Measurements from ENCODE around the gene PHC3.
"Not testable (repeated sequence)": the region's sequence is repeated elsewhere in the genome, so short reads cannot be mapped to it uniquely, and the experiment has no call there.

PHC3 gene

GRCh38 chr3:170132335-170132734 lies 49.2 kb downstream of the PHC3 start:
- Histone ChIP-seq H3K4me3 (replicated peaks; ENCODE audit: low read depth, low read length) (no peak overlapping the region), H3K27me3 (replicated peaks; ENCODE audit: control insufficient read depth, insufficient read depth, low read length) (no peaks in the 10 kb centered on the region), H3K36me3 (ENCODE audit: control insufficient read depth, insufficient read depth, low read length) (peaks cover 8% of the 10 kb centered on the region)
- TF ChIP-seq CTCF (IDR thresholded peaks at IDR 0.05; ENCODE audit: insufficient read depth, low read length, poor library complexity, severe bottlenecking) = no peak
- peak; percentile 34 for DNase-seq (ENCODE audit: extremely low read depth, insufficient read length)

GRCh38 chr3:170130532-170130931 lies 51.0 kb downstream of the PHC3 start:
- H3K36me3 ChIP-seq (ENCODE audit: control insufficient read depth, insufficient read depth, low read length) = peaks cover 7% of the 10 kb centered on the region
- H3K27me3 ChIP-seq (replicated peaks; ENCODE audit: control insufficient read depth, insufficient read depth, low read length) = no peaks in the 10 kb centered on the region
- H3K4me3 ChIP-seq (replicated peaks; ENCODE audit: low read depth, low read length) = no peak overlapping the region
- TF ChIP-seq CTCF (IDR thresholded peaks at IDR 0.05; ENCODE audit: insufficient read depth, low read length, poor library complexity, severe bottlenecking) = no peak
- DNase-seq (ENCODE audit: extremely low read depth, insufficient read length) = no peak

GRCh38 chr3:170128977-170129431 lies 52.5 kb downstream of the PHC3 start:
- Histone ChIP-seq H3K4me3 (replicated peaks; ENCODE audit: low read depth, low read length) (peak overlapping the region; percentile 7; the same call in 1 of the 2 replicates), H3K36me3 (ENCODE audit: control insufficient read depth, insufficient read depth, low read length) (peaks cover 5% of the 10 kb centered on the region), H3K27me3 (replicated peaks; ENCODE audit: control insufficient read depth, insufficient read depth, low read length) (no peaks in the 10 kb centered on the region)
- no peak for TF ChIP-seq CTCF (IDR thresholded peaks at IDR 0.05; ENCODE audit: insufficient read depth, low read length, poor library complexity, severe bottlenecking)
- no peak for DNase-seq (ENCODE audit: extremely low read depth, insufficient read length)

- H3K4me3 ChIP-seq (replicated peaks; ENCODE audit: low read depth, low read length) = peak overlapping the region; percentile 7; the same call in 1 of the 2 replicates
- no peak for TF ChIP-seq CTCF (IDR thresholded peaks at IDR 0.05; ENCODE audit: insufficient read depth, low read length, poor library complexity, severe bottlenecking)
- H3K27me3 ChIP-seq (replicated peaks; ENCODE audit: control insufficient read depth, insufficient read depth, low read length) = no peaks in the 10 kb centered on the region
- peaks cover 5% of the 10 kb centered on the region for H3K36me3 ChIP-seq (ENCODE audit: control insufficient read depth, insufficient read depth, low read length)
- DNase-seq (ENCODE audit: extremely low read depth, insufficient read length) = peak; percentile 67
Measured at GRCh38 chr3:170128259-170128976, 53.1 kb downstream of the PHC3 start.

- DNase-seq (ENCODE audit: extremely low read depth, insufficient read length) = no peak
- peaks cover 8% of the 10 kb centered on the region for H3K36me3 ChIP-seq (ENCODE audit: control insufficient read depth, insufficient read depth, low read length)
- H3K27me3 ChIP-seq (replicated peaks; ENCODE audit: control insufficient read depth, insufficient read depth, low read length) = no peaks in the 10 kb centered on the region
- no peak overlapping the region for H3K4me3 ChIP-seq (replicated peaks; ENCODE audit: low read depth, low read length)
- no peak for TF ChIP-seq CTCF (IDR thresholded peaks at IDR 0.05; ENCODE audit: insufficient read depth, low read length, poor library complexity, severe bottlenecking)
Measured at GRCh38 chr3:170117134-170117533, 64.4 kb downstream of the PHC3 start.

- H3K36me3 ChIP-seq (ENCODE audit: control insufficient read depth, insufficient read depth, low read length); H3K4me3 ChIP-seq (replicated peaks; ENCODE audit: low read depth, low read length); DNase-seq (ENCODE audit: extremely low read depth, insufficient read length); H3K27me3 ChIP-seq (replicated peaks; ENCODE audit: control insufficient read depth, insufficient read depth, low read length): not testable (repeated sequence)
Measured at GRCh38 chr3:170114165-170114564, 67.4 kb downstream of the PHC3 start.

Data from GM06990 (cell line).